HG02571 (cell line): ENCODE data around the gene WDFY2.

Source experiments
- ATAC-seq: cut with Tn5 transposase; IDR thresholded peaks from one replicate; pipeline ENCODE4 v1.9.1; 2021; ENCODE audit warnings: mild to moderate bottlenecking, moderate library complexity; ENCODE audit not compliant: unreplicated experiment

WDFY2 gene

DNA sequence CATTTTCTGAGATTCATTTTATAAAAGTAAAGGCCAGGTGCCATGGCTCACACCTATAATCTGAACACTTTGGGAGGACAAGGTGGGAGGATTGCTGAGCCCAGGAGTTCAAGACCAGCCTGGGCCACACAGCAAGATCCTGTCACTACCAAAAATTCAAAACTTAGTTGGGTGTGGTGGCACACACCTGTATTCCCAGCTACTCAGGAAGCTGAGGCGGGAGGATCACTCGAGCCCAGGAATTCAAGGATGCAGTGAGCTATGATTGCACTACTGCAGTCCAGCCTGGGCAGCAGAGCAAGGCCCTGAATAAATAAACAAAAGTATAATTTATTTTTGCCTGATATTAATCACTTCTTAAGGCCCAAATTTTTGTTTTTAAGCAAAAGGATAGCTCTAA, 179.2 kb downstream of the WDFY2 start:
- no peak for ATAC-seq

DNA sequence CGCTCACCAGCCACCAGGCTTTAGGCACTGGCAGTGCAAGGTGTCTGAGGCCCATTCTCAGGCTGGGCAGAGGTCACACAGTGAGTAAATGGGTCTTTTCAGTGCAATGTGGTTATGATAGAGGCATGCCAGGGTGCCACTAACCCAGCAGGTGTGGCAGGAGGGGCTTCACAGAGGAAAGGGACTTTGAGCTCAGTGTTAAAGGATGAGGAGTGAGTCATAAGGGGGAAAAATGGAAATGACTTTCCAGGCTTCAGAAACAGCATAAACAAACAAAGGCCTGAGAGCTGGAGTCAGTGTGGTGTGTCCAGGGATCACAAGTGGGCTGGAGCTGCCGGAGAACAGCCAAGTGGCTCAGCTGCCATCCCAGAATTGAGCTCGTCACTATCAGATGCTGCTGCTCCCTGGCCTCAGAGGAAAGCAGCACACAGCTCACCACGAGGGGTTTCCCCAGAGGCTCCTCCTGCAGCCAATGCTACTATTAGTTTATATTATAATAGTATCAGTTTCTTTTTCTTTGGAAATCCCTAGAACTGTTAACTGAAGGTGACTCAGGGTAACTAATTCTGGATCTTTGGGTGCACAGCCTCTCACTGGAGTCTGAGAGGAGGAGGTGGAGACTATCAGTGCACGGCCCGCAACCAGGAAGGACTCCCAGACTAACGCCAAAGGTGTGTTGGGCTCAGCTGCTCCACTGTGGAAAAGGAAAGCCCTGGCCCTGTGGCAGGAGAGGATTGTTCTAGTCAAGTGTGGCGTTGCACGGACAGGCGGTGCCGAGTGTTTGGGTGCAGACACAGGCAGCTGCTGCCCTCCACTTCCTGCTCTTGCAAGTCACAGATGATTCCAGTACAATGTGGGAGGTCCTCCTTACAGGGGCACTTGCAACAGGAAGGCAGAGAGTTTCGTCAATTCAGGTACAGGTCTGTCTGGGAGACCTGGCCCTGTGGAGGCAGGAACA, 180.2 kb downstream of the WDFY2 start:
- peak; percentile 89 for ATAC-seq

DNA sequence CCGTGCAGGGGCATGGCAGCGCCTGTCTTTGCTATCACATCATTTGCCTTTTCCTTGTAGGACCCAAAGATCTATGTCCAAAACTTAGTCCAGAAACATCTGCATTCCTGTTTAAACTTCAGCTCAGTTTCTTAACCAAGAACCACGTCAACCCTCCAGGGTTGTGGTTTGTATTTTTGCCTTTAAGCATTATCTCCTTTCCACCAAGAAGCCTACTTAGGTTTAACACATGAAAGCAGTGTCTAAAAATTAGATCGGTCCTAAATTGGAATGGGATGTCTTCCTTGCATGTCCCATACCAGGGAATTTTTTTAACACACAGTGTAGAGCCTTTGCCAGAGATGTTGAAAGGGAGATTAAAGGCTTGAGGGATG, 180.9 kb downstream of the WDFY2 start:
- ATAC-seq = no peak

DNA sequence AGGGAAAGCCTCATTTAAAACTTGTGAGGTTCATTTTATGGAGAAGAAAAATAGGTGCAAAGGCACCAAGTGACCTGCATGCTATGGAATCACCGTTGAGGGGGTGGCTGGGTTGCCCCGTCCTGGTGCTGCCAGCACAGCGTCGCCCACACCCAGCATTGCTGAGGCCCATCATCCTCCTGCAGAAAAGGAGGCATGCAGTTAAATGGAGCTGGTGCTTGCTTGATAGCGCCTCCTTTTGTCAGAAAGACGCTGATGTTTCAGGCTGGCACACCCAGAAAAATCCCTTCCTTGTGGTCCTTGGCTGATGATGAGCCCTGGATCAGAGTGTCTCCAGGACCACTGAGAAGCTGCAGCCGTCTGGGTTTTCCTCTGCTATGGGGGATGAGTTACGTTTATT, 182.8 kb downstream of the WDFY2 start:
- no peak for ATAC-seq

DNA sequence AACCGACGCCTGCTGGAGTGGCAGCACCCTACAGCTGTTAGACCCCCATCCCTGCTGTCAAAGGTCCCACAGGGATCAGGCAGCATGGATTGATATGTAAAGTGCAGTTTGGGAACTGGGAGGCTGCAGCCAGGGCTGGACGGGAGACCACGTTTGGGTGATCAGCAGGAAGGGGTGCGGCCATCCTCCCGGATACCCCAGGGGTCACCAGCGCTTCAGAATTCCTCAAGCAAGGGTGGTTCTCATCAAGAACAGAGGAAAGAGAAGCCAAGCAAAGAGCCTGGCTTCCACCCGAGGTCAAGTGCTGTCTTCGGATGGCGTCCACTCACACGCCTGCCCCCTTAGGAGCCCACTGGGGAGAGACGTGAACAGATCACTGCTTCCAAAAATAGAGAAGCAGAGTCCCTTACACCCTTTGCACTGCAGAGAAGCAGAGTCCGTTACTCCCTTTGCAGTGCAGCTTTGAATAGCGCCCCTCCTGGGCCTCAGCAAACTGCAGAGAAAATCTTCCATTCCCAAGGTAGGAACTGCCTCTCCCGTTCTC, 184.2 kb downstream of the WDFY2 start:
- ATAC-seq = no peak

DNA sequence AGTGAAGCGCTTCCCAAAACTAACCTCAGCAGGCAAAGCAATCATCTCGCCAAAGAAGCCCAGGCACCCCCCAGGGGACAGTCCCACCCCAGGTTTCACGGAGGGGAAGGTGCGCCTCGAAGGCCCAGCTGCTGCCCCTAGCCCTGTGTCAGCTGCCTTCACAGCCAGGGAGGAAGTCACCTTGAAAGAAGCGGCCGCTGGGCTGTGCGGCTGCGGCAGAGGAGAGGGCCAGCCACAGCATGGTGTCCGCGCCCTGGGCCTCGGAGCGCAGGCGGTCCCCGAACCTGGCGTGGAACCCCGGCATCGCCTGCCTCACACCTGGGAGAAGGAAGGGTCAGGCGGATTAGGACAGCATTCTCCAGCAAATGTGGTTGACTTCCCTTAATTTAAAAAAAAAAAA, 184.7 kb downstream of the WDFY2 start:
- no peak for ATAC-seq

DNA sequence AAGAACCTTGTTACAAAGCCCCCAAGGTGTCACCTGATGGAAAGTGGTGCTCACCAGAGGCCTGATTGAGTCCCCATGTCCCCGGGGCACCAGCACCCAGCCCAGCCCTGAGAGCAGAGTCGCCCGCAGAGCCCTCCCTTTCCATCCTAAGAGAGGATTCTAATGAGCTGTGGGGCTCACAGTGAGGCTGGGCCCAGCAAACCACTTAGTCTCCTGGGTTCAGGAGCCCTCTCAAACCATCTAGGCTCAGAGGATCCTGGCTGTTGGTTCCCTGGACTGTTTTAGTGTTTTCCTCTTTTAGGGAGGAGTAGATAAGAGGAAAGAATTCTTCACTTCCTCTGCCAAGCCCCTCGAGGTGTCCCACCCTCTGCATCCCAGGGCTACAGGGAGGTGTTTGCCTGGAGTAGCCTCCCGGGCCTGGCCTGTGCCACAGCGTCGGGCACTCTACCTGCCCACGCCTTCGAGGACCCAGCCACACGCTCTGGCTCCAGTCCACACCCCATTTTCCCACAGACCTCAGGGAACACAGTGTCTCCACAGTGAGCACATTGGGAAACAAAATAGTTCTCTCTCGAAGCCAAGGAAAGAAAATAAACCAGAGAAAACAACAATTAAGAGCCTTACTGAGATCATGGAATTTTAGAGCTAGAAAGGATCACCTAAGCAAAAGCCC, 185.3 kb downstream of the WDFY2 start:
- ATAC-seq = no peak

DNA sequence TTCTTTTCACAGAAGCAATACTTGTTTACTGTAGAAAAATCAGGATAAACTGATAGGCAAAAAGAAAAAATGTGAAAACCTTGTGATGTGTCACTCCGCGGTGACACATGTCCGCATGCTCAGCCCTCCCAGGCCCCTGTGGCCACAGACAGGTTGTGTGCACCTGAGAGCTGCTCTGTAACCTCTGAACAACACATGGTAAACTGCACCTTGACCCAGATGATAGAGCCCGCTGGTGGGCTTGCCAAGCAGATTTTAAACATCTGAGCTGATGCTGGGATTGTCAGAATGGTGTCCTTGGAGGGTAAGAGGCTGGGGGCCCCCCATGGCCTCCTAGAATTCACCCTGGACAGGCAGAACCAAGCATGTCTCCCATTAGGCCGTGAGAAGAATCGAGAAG, 185.9 kb downstream of the WDFY2 start:
- ATAC-seq = no peak

DNA sequence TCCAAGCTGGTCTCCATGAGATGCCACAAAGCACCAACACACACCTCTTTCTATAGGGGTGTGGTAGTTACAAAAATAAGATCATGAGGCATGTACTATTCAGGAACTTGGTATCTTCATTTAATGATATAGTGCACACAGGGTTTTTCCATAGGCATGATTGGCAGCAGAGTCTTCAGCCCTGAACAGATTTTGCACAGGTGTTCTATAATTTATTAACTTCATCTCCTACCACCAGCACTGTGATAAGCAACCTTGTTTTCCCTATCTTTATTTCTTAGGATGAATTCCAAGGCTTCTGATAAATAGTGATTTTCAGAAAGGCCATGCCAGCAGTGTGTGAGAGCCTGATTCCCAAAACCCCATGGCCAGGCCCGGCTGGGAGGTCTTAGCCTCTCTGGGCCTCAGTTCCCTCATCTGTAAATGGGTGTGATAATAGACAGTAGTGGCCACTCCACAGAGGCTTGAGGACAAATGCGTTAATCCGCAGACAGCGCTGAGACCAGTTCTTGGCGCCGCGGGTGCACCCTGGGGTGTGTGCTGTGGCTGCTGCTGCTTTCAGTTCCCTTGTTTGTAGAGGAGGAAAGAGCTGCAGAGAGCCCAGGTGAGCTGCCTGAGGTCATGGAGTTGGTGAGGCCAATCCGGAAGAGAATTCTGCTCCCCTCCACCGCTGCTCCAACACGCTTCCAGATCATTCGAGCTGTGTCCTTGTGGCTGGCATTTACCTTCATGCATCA, 186.6 kb downstream of the WDFY2 start:
- ATAC-seq = no peak

DNA sequence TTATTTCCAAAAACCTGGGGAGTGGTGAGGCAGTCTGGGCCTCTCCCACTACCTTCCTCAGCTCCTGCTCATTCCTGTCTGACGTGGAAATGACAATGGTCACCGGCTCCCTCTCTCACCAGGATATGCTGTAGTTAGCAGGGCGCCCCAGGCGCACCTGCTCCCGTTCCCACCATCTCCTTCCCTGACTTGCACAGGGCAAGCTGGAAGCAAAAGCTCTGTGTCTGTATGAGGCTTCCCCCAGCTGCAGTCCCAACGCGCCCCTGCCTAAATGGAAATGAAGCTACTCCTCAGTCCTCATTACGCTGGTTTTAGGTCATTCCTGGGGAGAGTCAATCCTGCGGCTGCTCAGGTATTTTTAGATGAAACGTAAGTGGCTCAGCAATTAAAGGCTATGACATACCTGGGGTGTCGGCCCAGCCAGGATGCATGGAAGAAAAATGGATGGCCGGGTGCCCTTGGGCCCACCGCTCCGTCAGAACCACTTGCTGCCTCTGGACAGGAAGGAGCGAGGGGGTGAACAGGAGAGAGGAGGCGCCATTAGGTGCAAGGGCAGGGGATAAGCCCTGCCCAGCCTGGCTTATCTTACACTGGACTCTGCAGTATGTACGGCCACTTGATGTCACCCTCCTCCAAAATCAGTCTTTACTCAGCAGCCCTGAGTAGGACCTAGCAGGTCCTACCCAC, 187.3 kb downstream of the WDFY2 start:
- ATAC-seq = no peak

DNA sequence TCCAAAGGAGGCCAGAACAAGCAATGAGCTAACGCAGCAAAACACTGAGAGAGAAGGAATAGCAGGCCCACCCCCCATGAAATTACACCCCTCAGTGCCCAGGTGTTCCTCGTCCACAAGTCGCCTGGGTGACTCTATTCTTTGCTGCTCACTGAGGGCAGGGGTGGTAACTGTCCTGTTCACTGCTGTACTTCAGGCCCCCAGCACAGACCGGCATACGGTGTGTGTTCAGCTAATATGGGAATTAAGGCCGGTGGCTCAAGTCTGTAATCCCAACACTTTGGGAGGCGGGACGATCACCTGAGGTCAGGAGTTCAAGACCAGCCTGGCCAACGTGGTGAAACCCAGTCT, 187.8 kb downstream of the WDFY2 start:
- no peak for ATAC-seq

DNA sequence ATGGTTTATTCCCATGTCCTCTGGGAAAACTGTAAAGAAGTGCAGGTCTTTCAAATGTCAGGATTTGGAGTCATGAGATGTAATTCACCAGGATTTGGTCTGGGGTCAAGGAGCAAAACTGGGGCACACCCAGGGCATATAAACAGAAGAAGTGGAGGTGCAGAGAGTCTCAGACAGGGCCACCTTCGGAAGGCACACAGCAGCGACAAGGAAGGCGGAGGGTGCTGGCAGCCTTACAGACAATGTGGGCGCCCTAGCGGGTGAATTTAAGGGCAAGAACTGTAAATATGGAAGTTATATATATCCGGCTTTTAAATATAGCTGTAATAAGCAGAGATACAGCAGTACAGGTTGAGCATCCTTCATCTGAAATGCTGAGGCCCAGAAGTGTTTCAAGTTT, 188.5 kb downstream of the WDFY2 start:
- no peak for ATAC-seq

DNA sequence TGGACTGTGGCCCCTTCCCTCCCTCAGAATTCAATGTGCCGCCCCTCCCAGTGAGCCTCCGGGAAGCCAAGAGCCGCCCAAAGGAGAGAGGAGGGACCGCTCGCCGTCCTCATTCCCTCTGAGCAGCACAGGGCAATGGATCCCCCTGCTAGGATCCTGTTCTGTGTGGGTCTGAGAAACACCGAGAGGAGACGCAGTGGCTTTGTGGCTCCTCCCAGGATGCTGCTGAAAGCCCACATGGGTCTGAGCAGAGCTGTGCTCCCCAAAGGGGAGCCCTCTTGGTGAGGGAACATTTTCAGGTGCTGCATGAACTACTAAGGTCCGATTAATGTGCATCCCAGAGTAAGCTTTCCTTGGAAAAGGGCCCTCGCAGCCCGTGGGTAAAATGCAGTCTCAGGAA, 189.3 kb downstream of the WDFY2 start:
- no peak for ATAC-seq

DNA sequence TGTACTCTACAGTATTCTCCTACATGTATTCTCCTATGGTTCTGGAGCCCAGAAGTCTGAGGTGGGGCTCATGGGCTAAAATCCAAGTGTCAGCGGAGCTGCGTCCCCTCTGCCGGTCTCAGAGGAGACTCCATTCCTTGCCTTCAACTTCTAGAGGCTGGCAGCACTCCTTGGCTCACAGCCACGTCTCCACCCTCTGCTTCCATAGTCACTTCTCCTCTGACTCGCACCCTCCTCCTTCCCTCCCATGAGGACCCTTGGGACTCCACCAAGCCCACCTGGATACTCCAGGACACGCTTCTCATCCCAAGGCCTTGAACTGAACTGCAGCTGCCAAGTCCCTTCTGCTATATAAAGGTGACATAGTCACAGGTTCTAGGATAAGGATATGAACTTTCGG, 191.9 kb downstream of the WDFY2 start:
- ATAC-seq = no peak

DNA sequence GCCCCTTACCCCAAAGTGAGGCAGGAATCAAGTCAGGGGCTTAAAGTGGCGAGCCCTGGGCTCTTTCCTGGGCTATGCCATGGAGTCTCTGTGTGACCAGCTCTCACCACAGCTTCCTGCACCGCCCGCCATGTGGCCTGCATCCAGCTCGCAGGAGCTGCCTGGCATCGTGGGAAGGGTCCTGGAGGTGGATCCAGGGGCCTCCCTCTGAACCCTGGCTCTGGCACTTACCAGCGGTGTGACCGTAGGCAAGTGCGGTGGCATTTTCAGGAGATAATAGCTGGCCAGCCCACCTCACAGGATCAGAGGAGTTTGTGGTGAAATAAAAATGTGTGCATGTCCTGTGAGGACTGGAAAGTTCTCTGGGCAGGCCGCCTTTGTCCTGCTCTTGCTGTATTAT, 193.7 kb downstream of the WDFY2 start:
- ATAC-seq = no peak

DNA sequence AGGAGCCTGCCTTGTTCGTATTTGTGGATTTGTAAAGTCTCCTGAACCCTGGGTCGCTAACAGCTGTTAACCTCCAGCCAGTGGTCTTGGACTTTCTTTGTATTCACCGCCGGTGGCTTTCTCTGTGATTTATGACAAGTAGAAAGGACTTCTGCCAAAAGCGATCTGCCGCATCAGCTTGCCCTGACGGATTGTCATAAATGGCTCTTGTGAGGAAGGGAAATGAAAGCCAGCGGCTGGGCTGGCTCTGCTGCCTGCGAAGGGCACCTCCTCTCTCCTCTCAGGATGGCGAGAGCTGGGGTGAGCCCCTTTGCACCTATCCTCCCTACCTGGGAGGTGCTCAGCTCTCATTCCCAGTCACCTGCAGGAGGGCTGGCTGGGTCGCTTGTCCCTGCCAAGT, 194.1 kb downstream of the WDFY2 start:
- ATAC-seq = no peak

DNA sequence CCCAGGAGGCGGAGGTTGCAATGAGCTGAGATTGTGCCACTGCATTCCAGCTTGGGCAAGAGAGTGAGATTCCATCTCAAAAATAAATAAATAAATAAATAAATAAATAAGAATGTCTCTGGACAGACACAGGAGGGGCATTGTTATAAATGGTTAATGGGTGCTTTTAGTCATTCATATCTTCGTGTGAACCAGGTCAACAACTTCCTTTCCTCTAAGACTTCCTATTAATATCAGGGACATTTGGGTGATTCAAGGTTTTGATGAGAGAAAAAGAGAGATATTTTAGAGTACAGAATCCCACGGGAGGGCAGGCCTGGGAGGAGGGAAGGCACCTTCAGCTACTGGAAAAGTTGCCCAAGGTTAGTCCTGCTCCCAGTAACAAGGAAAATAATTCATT, 195.8 kb downstream of the WDFY2 start:
- no peak for ATAC-seq

DNA sequence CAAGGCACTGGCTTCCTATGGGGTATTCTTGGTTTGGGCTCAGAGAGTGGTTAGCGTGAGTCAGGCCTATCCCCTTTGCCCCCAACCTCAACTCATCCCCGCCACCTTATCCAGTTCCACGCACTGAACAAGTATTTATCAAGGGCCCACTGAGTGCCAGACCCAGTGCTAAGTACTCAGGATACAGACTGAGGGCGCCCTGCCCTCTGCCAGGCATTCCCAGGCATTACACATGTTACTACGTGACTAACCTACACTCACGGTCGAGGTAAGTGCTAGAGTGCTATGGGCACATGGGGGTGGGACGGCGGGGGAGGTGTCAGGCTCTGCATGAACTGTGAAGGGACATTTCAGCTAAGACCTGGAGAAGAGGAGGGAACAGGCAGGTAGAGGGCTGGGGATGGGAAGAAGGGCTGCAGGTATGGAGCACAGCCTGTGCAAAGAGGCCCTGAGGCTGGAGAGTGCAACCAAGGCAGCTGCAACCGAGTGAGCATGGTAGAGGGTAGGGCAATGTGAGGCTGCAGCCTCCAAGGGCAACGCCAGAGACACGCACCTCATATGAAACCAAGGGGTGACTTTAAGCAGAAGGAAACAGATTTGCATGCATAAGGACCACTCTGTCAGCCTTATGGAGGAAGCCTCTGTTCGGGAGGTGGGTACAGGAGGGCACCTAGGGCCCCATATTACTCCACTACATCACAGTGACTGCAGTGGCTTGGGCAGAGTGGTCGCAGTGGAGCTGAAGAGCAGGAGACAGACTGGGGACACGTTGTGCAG, 197.2 kb downstream of the WDFY2 start:
- ATAC-seq = no peak

DNA sequence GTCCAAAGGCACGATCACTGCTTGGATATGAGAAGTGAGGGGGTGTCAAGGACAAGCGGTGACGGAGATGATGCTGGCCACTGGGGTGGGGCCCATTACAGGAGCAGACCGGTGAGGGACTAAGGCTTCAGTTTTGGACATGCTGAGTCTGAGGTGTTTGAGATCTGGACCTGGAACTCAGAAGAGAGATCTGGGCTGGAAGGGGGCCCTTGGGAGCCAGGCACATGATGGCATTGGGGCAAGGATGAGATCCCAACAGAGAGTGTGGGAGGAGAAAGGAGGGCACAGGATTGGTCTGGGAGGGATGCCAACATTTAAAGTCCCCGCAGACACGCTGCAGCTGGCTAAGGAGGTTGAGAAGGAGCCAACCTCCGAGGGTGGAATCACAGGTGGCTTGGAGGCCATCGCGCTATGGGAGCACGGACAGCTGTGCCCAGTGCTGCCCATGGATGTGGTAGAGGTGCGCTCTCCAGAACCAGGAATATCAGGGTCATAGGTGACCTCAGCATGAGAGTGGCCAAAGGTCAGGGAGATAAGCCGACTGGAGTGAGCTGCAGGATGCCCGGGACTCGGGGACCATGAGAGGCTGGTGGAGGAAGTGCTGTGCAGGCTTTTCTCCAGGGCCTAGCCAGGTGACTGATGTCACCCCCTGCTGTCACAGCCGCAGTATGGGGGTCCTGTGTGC, 197.9 kb downstream of the WDFY2 start:
- no peak for ATAC-seq
